H1 (cell line): ENCODE data around the gene PEPD. TPM values are rescaled to one million over a fixed set of nuclear protein-coding genes. Genes with fewer than 3 reads are reported as not detected.

ENCODE experiments used
- CTCF ChIA-PET: fragments of 300-600 bp; sonication (Branson Sonifier 250); formaldehyde crosslinking; loops from one replicate; lab custom pipeline; 2021; ENCODE audit not compliant: partially characterized antibody; lab: Charles Lee
- POLR2A ChIA-PET: fragments of 300-600 bp; sonication (Branson Sonifier 250); formaldehyde crosslinking; loops from one replicate; lab custom pipeline; 2021; ENCODE audit warnings: inconsistent platforms; ENCODE audit not compliant: partially characterized antibody; lab: Charles Lee
- DNase-seq, 2 experiments: peaks; one replicate each; pipeline versions ENCODE4 v3.0.0 to v3.0.0-alpha.2; 2010 to 2022; ENCODE audit warnings: low spot score in 2 of 2, low read depth in 1 of 2, mixed read lengths in 1 of 2
- FAIRE-seq: peaks from 2 replicates; lab custom pipeline; 2011; peaks lifted over from hg19 to GRCh38; lab: Jason Lieb, UNC
- H2AFZ ChIP-seq: 2 replicates; pipeline ENCODE4 v1.8.1; 2012; ENCODE audit warnings: low read length, inconsistent platforms
- H2AK5ac ChIP-seq: 2 replicates; pipeline ENCODE4 v1.6.1; 2013; ENCODE audit warnings: low read depth, low read length
- H2BK120ac ChIP-seq: replicated peaks from 2 replicates; pipeline ENCODE3; 2013; ENCODE audit warnings: low read depth, low read length, inconsistent platforms
- H2BK12ac ChIP-seq: 2 replicates; pipeline ENCODE4 v1.6.1; 2013; ENCODE audit warnings: low read depth, low read length
- H2BK15ac ChIP-seq: 2 replicates; pipeline ENCODE4 v1.6.1; 2013; ENCODE audit warnings: low read length
- H2BK20ac ChIP-seq: 2 replicates; pipeline ENCODE4 v1.6.1; 2013; ENCODE audit warnings: low read length
- H2BK5ac ChIP-seq: 2 replicates; pipeline ENCODE4 v1.6.1; 2013; ENCODE audit warnings: low read depth, low read length
- H3K14ac ChIP-seq: 2 replicates; pipeline ENCODE4 v1.6.1; 2013; ENCODE audit warnings: inconsistent platforms; ENCODE audit not compliant: insufficient read length
- H3K18ac ChIP-seq: 2 replicates; pipeline ENCODE4 v1.6.1; 2013; ENCODE audit warnings: low read length; ENCODE audit errors: extremely low read depth
- H3K23ac ChIP-seq: 2 replicates; pipeline ENCODE4 v1.6.1; 2013; ENCODE audit warnings: inconsistent platforms; ENCODE audit not compliant: insufficient read length
- H3K23me2 ChIP-seq: 2 replicates; pipeline ENCODE4 v1.6.1; 2013; ENCODE audit warnings: low read depth, low read length
- H3K27ac ChIP-seq: 2 replicates; pipeline ENCODE4 v1.6.1; 2011; ENCODE audit warnings: low read depth, low read length, inconsistent platforms
- H3K27me3 ChIP-seq, 4 experiments: replicated peaks in 1 of 4; 1 replicate in 1 of 4; 2 replicates in 3 of 4; pipeline versions ENCODE4 v1.6.1 to v1.8.1; 2011 to 2013; ENCODE audit warnings: low read length in 3 of 4, mild to moderate bottlenecking in 3 of 4, inconsistent platforms in 2 of 4, mixed read lengths in 2 of 4, moderate library complexity in 1 of 4; ENCODE audit not compliant: control insufficient read depth in 3 of 4, insufficient read depth in 3 of 4; ENCODE audit errors: extremely low read depth in 1 of 4
- H3K36me3 ChIP-seq, 4 experiments: 2 replicates each; pipeline versions ENCODE4 v1.6.1 to v1.8.1; 2011 to 2013; ENCODE audit warnings: mild to moderate bottlenecking in 4 of 4, low read length in 3 of 4, moderate library complexity in 2 of 4, control low read depth in 1 of 4, inconsistent platforms in 1 of 4; ENCODE audit not compliant: insufficient read depth in 4 of 4, control insufficient read depth in 2 of 4
- H3K4ac ChIP-seq: replicated peaks from 2 replicates; pipeline ENCODE3; 2013; ENCODE audit warnings: low read length, low read depth, mixed read lengths, inconsistent platforms; ENCODE audit not compliant: insufficient read length
- H3K4me1 ChIP-seq, 4 experiments: replicated peaks in 1 of 4; 1 replicate in 1 of 4; 2 replicates in 3 of 4; pipeline versions ENCODE4 v1.6.1 to v1.8.1; 2011 to 2013; ENCODE audit warnings: low read length in 3 of 4, inconsistent platforms in 2 of 4, mixed read lengths in 1 of 4; ENCODE audit not compliant: insufficient read depth in 4 of 4, control insufficient read depth in 3 of 4
- H3K4me2 ChIP-seq, 2 experiments: 2 replicates each; pipeline versions ENCODE4 v1.6.1 to v1.8.1; 2011 to 2013; ENCODE audit warnings: low read depth in 2 of 2, low read length in 2 of 2, control low read depth in 1 of 2, inconsistent platforms in 1 of 2, mild to moderate bottlenecking in 1 of 2; ENCODE audit not compliant: insufficient read depth in 1 of 2
- H3K4me3 ChIP-seq, 4 experiments: fragments of 200-600, 300-600 bp in 1 of 4; sonication (generic), shearing (Covaris generic), sonication (Bioruptor Twin) in 1 of 4; 2 replicates each; pipeline versions ENCODE4 v1.5.1 to v1.8.1; 2011 to 2016; ENCODE audit warnings: low read length in 4 of 4, low read depth in 3 of 4, control low read depth in 2 of 4, inconsistent platforms in 2 of 4, mild to moderate bottlenecking in 2 of 4, mixed read lengths in 1 of 4, moderate library complexity in 1 of 4; ENCODE audit not compliant: insufficient read depth in 2 of 4; ENCODE audit errors: extremely low read depth in 1 of 4
- H3K56ac ChIP-seq: replicated peaks from 2 replicates; pipeline ENCODE3; 2013; ENCODE audit warnings: low read depth, mild to moderate bottlenecking, mixed read lengths, low read length, inconsistent platforms; ENCODE audit not compliant: insufficient read length
- H3K79me1 ChIP-seq: 2 replicates; pipeline ENCODE4 v1.6.1; 2013; ENCODE audit warnings: low read depth, low read length, control low read depth
- H3K79me2 ChIP-seq, 2 experiments: 2 replicates each; pipeline versions ENCODE4 v1.6.1 to v1.8.1; 2012 to 2013; ENCODE audit warnings: low read length in 2 of 2, mild to moderate bottlenecking in 2 of 2, inconsistent platforms in 1 of 2; ENCODE audit not compliant: insufficient read depth in 2 of 2, control insufficient read depth in 1 of 2
- H3K9ac ChIP-seq, 4 experiments: replicated peaks in 1 of 4; 1 replicate in 1 of 4; 2 replicates in 3 of 4; pipeline versions ENCODE4 v1.6.1 to v1.8.1; 2011 to 2013; ENCODE audit warnings: low read depth in 3 of 4, low read length in 3 of 4, control low read depth in 2 of 4, mild to moderate bottlenecking in 2 of 4, moderate library complexity in 2 of 4, inconsistent platforms in 1 of 4; ENCODE audit errors: extremely low read depth in 1 of 4
- H3K9me3 ChIP-seq, 2 experiments: 2 replicates each; pipeline versions ENCODE4 v1.6.1 to v1.8.1; 2012 to 2013; ENCODE audit warnings: mild to moderate bottlenecking in 2 of 2, moderate library complexity in 2 of 2, control low read depth in 1 of 2, inconsistent platforms in 1 of 2, low read depth in 1 of 2, low read length in 1 of 2, mixed read lengths in 1 of 2; ENCODE audit not compliant: insufficient read depth in 2 of 2
- H4K20me1 ChIP-seq, 2 experiments: replicated peaks in 1 of 2; 2 replicates each; pipeline versions ENCODE3 to v1.8.1; 2011 to 2013; ENCODE audit warnings: inconsistent platforms in 2 of 2, low read length in 2 of 2, mild to moderate bottlenecking in 1 of 2; ENCODE audit not compliant: insufficient read depth in 2 of 2, control insufficient read depth in 1 of 2
- H4K5ac ChIP-seq: 2 replicates; pipeline ENCODE4 v1.6.1; 2013; ENCODE audit warnings: low read length, low read depth, mixed read lengths, inconsistent platforms; ENCODE audit not compliant: insufficient read length
- H4K8ac ChIP-seq: 2 replicates; pipeline ENCODE4 v1.8.0; 2013; ENCODE audit warnings: mild to moderate bottlenecking, moderate library complexity, low read length, inconsistent platforms; ENCODE audit not compliant: insufficient read depth; ENCODE audit errors: extremely low read depth
- H4K91ac ChIP-seq: replicated peaks from 2 replicates; pipeline ENCODE3; 2013; ENCODE audit warnings: low read length, mixed read lengths, inconsistent platforms; ENCODE audit not compliant: insufficient read length
- CBX5 ChIP-seq: fragments of 300-800, 300-1000 bp; sonication (generic); IDR thresholded peaks from 2 replicates; pipeline ENCODE4 v1.7.1; 2016; ENCODE audit warnings: antibody characterized with exemption, low read length, low read depth
- CEBPB ChIP-seq: IDR thresholded peaks from 2 replicates; pipeline ENCODE4 v1.6.1; 2012; ENCODE audit warnings: low read depth, low read length
- E2F6 ChIP-seq: IDR thresholded peaks from 2 replicates; pipeline ENCODE4 v1.6.1; 2012; ENCODE audit warnings: inconsistent platforms
- EZH2 ChIP-seq: fragments of 200-600 bp; sonication (generic); IDR thresholded peaks from 2 replicates; pipeline ENCODE4 v1.7.1; 2012; ENCODE audit warnings: low read depth, mild to moderate bottlenecking, moderate library complexity, low read length, inconsistent platforms; ENCODE audit not compliant: severe bottlenecking
- KDM4A ChIP-seq: IDR thresholded peaks from one replicate; pipeline ENCODE4 v1.7.1; 2012; ENCODE audit warnings: low read depth, mild to moderate bottlenecking, moderate library complexity, low read length, inconsistent platforms; ENCODE audit not compliant: severe bottlenecking
- KDM5A ChIP-seq: fragments of 200-600 bp; IDR thresholded peaks from 2 replicates; pipeline ENCODE4 v1.7.1; 2012; ENCODE audit warnings: mild to moderate bottlenecking, low read length, inconsistent platforms, mixed read lengths
- POU5F1 ChIP-seq: IDR thresholded peaks from 2 replicates; pipeline ENCODE4 v1.6.1; 2011; ENCODE audit warnings: low read depth, mild to moderate bottlenecking, low read length, moderate library complexity
- RAD21 ChIP-seq, 2 experiments: IDR thresholded peaks in 1 of 2; conservative IDR thresholded peaks in 1 of 2; 2 replicates each; pipeline ENCODE4 v1.6.1; 2011; ENCODE audit warnings: low read depth in 2 of 2, low read length in 2 of 2, improper control_type of control experiment in 1 of 2, inconsistent platforms in 1 of 2, mild to moderate bottlenecking in 1 of 2, moderate library complexity in 1 of 2
- SAP30 ChIP-seq: fragments of 300-600 bp; sonication (generic); IDR thresholded peaks from 2 replicates; pipeline ENCODE4 v1.7.1; 2012; ENCODE audit warnings: low read length, moderate library complexity, mild to moderate bottlenecking, inconsistent platforms; ENCODE audit not compliant: insufficient read depth, insufficient replicate concordance
- SIX5 ChIP-seq: IDR thresholded peaks from 2 replicates; pipeline ENCODE4 v1.6.1; 2011; ENCODE audit warnings: mild to moderate bottlenecking, low read depth, low read length
- SUZ12 ChIP-seq: fragments of 200-600 bp; sonication (generic); IDR thresholded peaks from 2 replicates; pipeline ENCODE4 v1.6.1; 2012; ENCODE audit warnings: mild to moderate bottlenecking, inconsistent platforms, low read length, moderate library complexity, mixed read lengths
- YY1 ChIP-seq: IDR thresholded peaks from 2 replicates; pipeline ENCODE4 v1.6.1; 2011; ENCODE audit warnings: low read depth, mild to moderate bottlenecking, low read length
- WGBS, 2 experiments: shearing (Covaris generic) in 1 of 2; methylation state at CpG; one replicate each; pipeline versions ENCODE4 v1.1.6 to v1.1.7; 2013 to 2015; ENCODE audit warnings: low lambda C conversion rate in 2 of 2, mixed read lengths in 2 of 2, inconsistent platforms in 1 of 2, low coverage in 1 of 2, missing lambda C conversion rate in 1 of 2; ENCODE audit not compliant: insufficient replicate concordance in 2 of 2, insufficient coverage in 1 of 2, insufficient read length in 1 of 2; ENCODE audit errors: extremely low coverage in 1 of 2, missing lambda C conversion rate in 1 of 2; 5-methylcytosine and 5-hydroxymethylcytosine counted together
- polyA plus RNA-seq, 7 experiments: library from polyadenylated mRNA; depleted of rRNA in 3 of 7; stranded (reverse) in 5 of 7; unstranded in 2 of 7; fragments of >200 nt in 5 of 7; fragments of 200-250 nt in 2 of 7; gene quantifications; 1 replicate in 5 of 7; 2 replicates in 1 of 7; 4 replicates in 1 of 7; pipeline versions ENCODE4 v1.2.1 to v1.2.3, GENCODE V29; 2011 to 2013; ENCODE audit warnings: missing spikeins in 2 of 7, mixed read lengths in 2 of 7
- total RNA-seq: library from RNA; stranded (reverse); fragmentation: NEBNext Ultra II Directional; extraction: Animal tissue kit (Norgen Biotek cat#: 25700); gene quantifications from 2 replicates; pipeline ENCODE4 v1.2.1, GENCODE V29; 2021
- TF ChIP-seq, protein P1 (sequence below): IDR thresholded peaks from 2 replicates; pipeline ENCODE4 v1.6.1; 2011; ENCODE audit warnings: low read depth, mild to moderate bottlenecking, low read length; ENCODE audit not compliant: insufficient read depth

PEPD gene
- total and polyA plus RNA-seq, 2 of the 8 experiments (the other 6 are each of a cell fraction or from before 2014, with no cell fraction given) = 84.1 to 178 TPM

DNA sequence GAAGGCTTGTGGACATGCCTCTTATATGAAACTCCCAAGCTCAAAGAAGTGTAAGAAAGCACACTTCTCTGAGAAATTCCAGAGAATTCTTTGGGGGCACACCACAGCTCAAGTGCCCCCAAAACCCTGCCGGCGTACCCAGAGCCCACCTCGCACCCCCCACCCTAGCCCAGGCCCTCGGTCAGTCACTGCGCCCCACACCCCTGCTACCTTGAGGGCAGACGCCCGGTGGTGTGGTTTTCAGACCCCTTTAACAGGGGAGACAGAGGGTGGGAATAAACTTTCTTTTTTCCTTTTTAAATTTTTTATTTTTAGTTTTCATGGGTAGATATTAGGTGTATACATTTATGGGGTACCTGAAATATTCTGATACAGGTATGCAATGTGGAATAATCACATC is 29.5 kb downstream of the PEPD start:
- ChIA-PET POLR2A (no interaction called here), CTCF (interaction anchor here (0.7 kb wide), 2 partner anchors 31 to 347 kb away, joined by 3 read pairs; no protein-coding TSS in a partner anchor)
- Histone ChIP-seq H4K20me1 (peaks cover 0 to 2% of the 10 kb centered on the region in 2 experiments), H3K27me3 (no peaks in the 10 kb centered on the region), H2BK5ac (no peak overlapping the region), H2AFZ (no peak overlapping the region), H2BK15ac (no peak overlapping the region), H2BK12ac (no peak overlapping the region), H3K27ac (no peak overlapping the region), H3K18ac (no peak overlapping the region), H4K8ac (0 out of 2 replicates have a peak overlapping the region, but pooled peaks have one; percentile 2), H3K56ac (no peak overlapping the region), H4K5ac (no peak overlapping the region), H3K4ac (no peak overlapping the region), H3K23ac (no peak overlapping the region), H3K23me2 (no peaks in the 10 kb centered on the region), H3K9me3 (no peaks in the 10 kb centered on the region), H2BK120ac (no peak overlapping the region), H2AK5ac (no peak overlapping the region), H3K79me1 (no peaks in the 10 kb centered on the region), H3K14ac (no peak overlapping the region), H4K91ac (no peak overlapping the region), H3K4me1 (no peaks in the 10 kb centered on the region; a peak in 1 of 7 replicates), H3K9ac (no peak overlapping the region), H3K4me3 (no peak overlapping the region), H3K79me2 (no peaks in the 10 kb centered on the region), H2BK20ac (no peak overlapping the region), H3K4me2 (no peak overlapping the region), H3K36me3 (no peaks in the 10 kb centered on the region; a peak in 1 of 8 replicates)
- DNase-seq (no peak), FAIRE-seq (no peak)
- 87% methylated on average over 7 of the region's 7 CpGs; no CpG with 5 or more reads in 1 of the 2 experiments for WGBS, 2 experiments
- no peak for TF ChIP-seq RAD21 (IDR thresholded peaks at IDR 0.05 in 1 of 2, conservative IDR thresholded peaks at IDR 0.05 in 1 of 2; ENCODE audit: low read depth in 2 of 2, low read length in 2 of 2)
- TF ChIP-seq, protein P1, sequence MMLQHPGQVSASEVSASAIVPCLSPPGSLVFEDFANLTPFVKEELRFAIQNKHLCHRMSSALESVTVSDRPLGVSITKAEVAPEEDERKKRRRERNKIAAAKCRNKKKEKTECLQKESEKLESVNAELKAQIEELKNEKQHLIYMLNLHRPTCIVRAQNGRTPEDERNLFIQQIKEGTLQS = no peak
- no peak for TF ChIP-seq SAP30
- TF ChIP-seq SIX5 = no peak
- no peak for TF ChIP-seq SUZ12
- no peak for TF ChIP-seq POU5F1
- no peak for TF ChIP-seq EZH2
- no peak for TF ChIP-seq KDM5A
- no peak for TF ChIP-seq KDM4A
- no peak for TF ChIP-seq CBX5
- TF ChIP-seq E2F6 = no peak
- TF ChIP-seq YY1 = no peak
- TF ChIP-seq CEBPB = no peak
